H1 (cell line): ENCODE measurements around the gene DAZAP1. TPM values are rescaled to one million over a fixed set of nuclear protein-coding genes. Genes with fewer than 3 reads are reported as not detected.

Experiments used
- CTCF ChIA-PET: fragments of 300-600 bp; sonication (Branson Sonifier 250); formaldehyde crosslinking; loops from one replicate; lab custom pipeline; 2021; ENCODE audit not compliant: partially characterized antibody; lab: Charles Lee
- POLR2A ChIA-PET: fragments of 300-600 bp; sonication (Branson Sonifier 250); formaldehyde crosslinking; loops from one replicate; lab custom pipeline; 2021; ENCODE audit warnings: inconsistent platforms; ENCODE audit not compliant: partially characterized antibody; lab: Charles Lee
- DNase-seq, 2 experiments: peaks; one replicate each; pipeline versions ENCODE4 v3.0.0 to v3.0.0-alpha.2; 2010 to 2022; ENCODE audit warnings: low spot score in 2 of 2, low read depth in 1 of 2, mixed read lengths in 1 of 2
- FAIRE-seq: peaks from 2 replicates; lab custom pipeline; 2011; peaks lifted over from hg19 to GRCh38; lab: Jason Lieb, UNC
- H2AFZ ChIP-seq: 2 replicates; pipeline ENCODE4 v1.8.1; 2012; ENCODE audit warnings: low read length, inconsistent platforms
- H2AK5ac ChIP-seq: 2 replicates; pipeline ENCODE4 v1.6.1; 2013; ENCODE audit warnings: low read depth, low read length
- H2BK120ac ChIP-seq: replicated peaks from 2 replicates; pipeline ENCODE3; 2013; ENCODE audit warnings: low read depth, low read length, inconsistent platforms
- H2BK12ac ChIP-seq: 2 replicates; pipeline ENCODE4 v1.6.1; 2013; ENCODE audit warnings: low read depth, low read length
- H2BK15ac ChIP-seq: 2 replicates; pipeline ENCODE4 v1.6.1; 2013; ENCODE audit warnings: low read length
- H2BK20ac ChIP-seq: 2 replicates; pipeline ENCODE4 v1.6.1; 2013; ENCODE audit warnings: low read length
- H2BK5ac ChIP-seq: 2 replicates; pipeline ENCODE4 v1.6.1; 2013; ENCODE audit warnings: low read depth, low read length
- H3K14ac ChIP-seq: 2 replicates; pipeline ENCODE4 v1.6.1; 2013; ENCODE audit warnings: inconsistent platforms; ENCODE audit not compliant: insufficient read length
- H3K18ac ChIP-seq: 2 replicates; pipeline ENCODE4 v1.6.1; 2013; ENCODE audit warnings: low read length; ENCODE audit errors: extremely low read depth
- H3K23ac ChIP-seq: 2 replicates; pipeline ENCODE4 v1.6.1; 2013; ENCODE audit warnings: inconsistent platforms; ENCODE audit not compliant: insufficient read length
- H3K23me2 ChIP-seq: 2 replicates; pipeline ENCODE4 v1.6.1; 2013; ENCODE audit warnings: low read depth, low read length
- H3K27ac ChIP-seq: 2 replicates; pipeline ENCODE4 v1.6.1; 2011; ENCODE audit warnings: low read depth, low read length, inconsistent platforms
- H3K27me3 ChIP-seq, 4 experiments: replicated peaks in 1 of 4; 1 replicate in 1 of 4; 2 replicates in 3 of 4; pipeline versions ENCODE4 v1.6.1 to v1.8.1; 2011 to 2013; ENCODE audit warnings: low read length in 3 of 4, mild to moderate bottlenecking in 3 of 4, inconsistent platforms in 2 of 4, mixed read lengths in 2 of 4, moderate library complexity in 1 of 4; ENCODE audit not compliant: control insufficient read depth in 3 of 4, insufficient read depth in 3 of 4; ENCODE audit errors: extremely low read depth in 1 of 4
- H3K36me3 ChIP-seq, 4 experiments: 2 replicates each; pipeline versions ENCODE4 v1.6.1 to v1.8.1; 2011 to 2013; ENCODE audit warnings: mild to moderate bottlenecking in 4 of 4, low read length in 3 of 4, moderate library complexity in 2 of 4, control low read depth in 1 of 4, inconsistent platforms in 1 of 4; ENCODE audit not compliant: insufficient read depth in 4 of 4, control insufficient read depth in 2 of 4
- H3K4ac ChIP-seq: replicated peaks from 2 replicates; pipeline ENCODE3; 2013; ENCODE audit warnings: low read length, low read depth, mixed read lengths, inconsistent platforms; ENCODE audit not compliant: insufficient read length
- H3K4me1 ChIP-seq, 4 experiments: replicated peaks in 1 of 4; 1 replicate in 1 of 4; 2 replicates in 3 of 4; pipeline versions ENCODE4 v1.6.1 to v1.8.1; 2011 to 2013; ENCODE audit warnings: low read length in 3 of 4, inconsistent platforms in 2 of 4, mixed read lengths in 1 of 4; ENCODE audit not compliant: insufficient read depth in 4 of 4, control insufficient read depth in 3 of 4
- H3K4me2 ChIP-seq, 2 experiments: 2 replicates each; pipeline versions ENCODE4 v1.6.1 to v1.8.1; 2011 to 2013; ENCODE audit warnings: low read depth in 2 of 2, low read length in 2 of 2, control low read depth in 1 of 2, inconsistent platforms in 1 of 2, mild to moderate bottlenecking in 1 of 2; ENCODE audit not compliant: insufficient read depth in 1 of 2
- H3K4me3 ChIP-seq, 4 experiments: fragments of 200-600, 300-600 bp in 1 of 4; sonication (generic), shearing (Covaris generic), sonication (Bioruptor Twin) in 1 of 4; 2 replicates each; pipeline versions ENCODE4 v1.5.1 to v1.8.1; 2011 to 2016; ENCODE audit warnings: low read length in 4 of 4, low read depth in 3 of 4, control low read depth in 2 of 4, inconsistent platforms in 2 of 4, mild to moderate bottlenecking in 2 of 4, mixed read lengths in 1 of 4, moderate library complexity in 1 of 4; ENCODE audit not compliant: insufficient read depth in 2 of 4; ENCODE audit errors: extremely low read depth in 1 of 4
- H3K56ac ChIP-seq: replicated peaks from 2 replicates; pipeline ENCODE3; 2013; ENCODE audit warnings: low read depth, mild to moderate bottlenecking, mixed read lengths, low read length, inconsistent platforms; ENCODE audit not compliant: insufficient read length
- H3K79me1 ChIP-seq: 2 replicates; pipeline ENCODE4 v1.6.1; 2013; ENCODE audit warnings: low read depth, low read length, control low read depth
- H3K79me2 ChIP-seq, 2 experiments: 2 replicates each; pipeline versions ENCODE4 v1.6.1 to v1.8.1; 2012 to 2013; ENCODE audit warnings: low read length in 2 of 2, mild to moderate bottlenecking in 2 of 2, inconsistent platforms in 1 of 2; ENCODE audit not compliant: insufficient read depth in 2 of 2, control insufficient read depth in 1 of 2
- H3K9ac ChIP-seq, 4 experiments: replicated peaks in 1 of 4; 1 replicate in 1 of 4; 2 replicates in 3 of 4; pipeline versions ENCODE4 v1.6.1 to v1.8.1; 2011 to 2013; ENCODE audit warnings: low read depth in 3 of 4, low read length in 3 of 4, control low read depth in 2 of 4, mild to moderate bottlenecking in 2 of 4, moderate library complexity in 2 of 4, inconsistent platforms in 1 of 4; ENCODE audit errors: extremely low read depth in 1 of 4
- H3K9me3 ChIP-seq, 2 experiments: 2 replicates each; pipeline versions ENCODE4 v1.6.1 to v1.8.1; 2012 to 2013; ENCODE audit warnings: mild to moderate bottlenecking in 2 of 2, moderate library complexity in 2 of 2, control low read depth in 1 of 2, inconsistent platforms in 1 of 2, low read depth in 1 of 2, low read length in 1 of 2, mixed read lengths in 1 of 2; ENCODE audit not compliant: insufficient read depth in 2 of 2
- H4K20me1 ChIP-seq, 2 experiments: replicated peaks in 1 of 2; 2 replicates each; pipeline versions ENCODE3 to v1.8.1; 2011 to 2013; ENCODE audit warnings: inconsistent platforms in 2 of 2, low read length in 2 of 2, mild to moderate bottlenecking in 1 of 2; ENCODE audit not compliant: insufficient read depth in 2 of 2, control insufficient read depth in 1 of 2
- H4K5ac ChIP-seq: 2 replicates; pipeline ENCODE4 v1.6.1; 2013; ENCODE audit warnings: low read length, low read depth, mixed read lengths, inconsistent platforms; ENCODE audit not compliant: insufficient read length
- H4K8ac ChIP-seq: 2 replicates; pipeline ENCODE4 v1.8.0; 2013; ENCODE audit warnings: mild to moderate bottlenecking, moderate library complexity, low read length, inconsistent platforms; ENCODE audit not compliant: insufficient read depth; ENCODE audit errors: extremely low read depth
- H4K91ac ChIP-seq: replicated peaks from 2 replicates; pipeline ENCODE3; 2013; ENCODE audit warnings: low read length, mixed read lengths, inconsistent platforms; ENCODE audit not compliant: insufficient read length
- CEBPB ChIP-seq: IDR thresholded peaks from 2 replicates; pipeline ENCODE4 v1.6.1; 2012; ENCODE audit warnings: low read depth, low read length
- CREB1 ChIP-seq: IDR thresholded peaks from 2 replicates; pipeline ENCODE4 v1.6.1; 2012; ENCODE audit warnings: inconsistent platforms
- HDAC6 ChIP-seq: IDR thresholded peaks from one replicate; pipeline ENCODE4 v1.7.1; 2012; ENCODE audit warnings: low read depth, mild to moderate bottlenecking, inconsistent platforms, low read length, moderate library complexity
- NANOG ChIP-seq: IDR thresholded peaks from 2 replicates; pipeline ENCODE4 v1.6.1; 2011; ENCODE audit warnings: low read length, low read depth, mild to moderate bottlenecking, inconsistent platforms; ENCODE audit not compliant: insufficient read depth, poor library complexity, severe bottlenecking
- POLR2AphosphoS5 ChIP-seq: IDR thresholded peaks from 2 replicates; pipeline ENCODE4 v1.6.1; 2011; ENCODE audit warnings: low read depth, low read length
- POU5F1 ChIP-seq: IDR thresholded peaks from 2 replicates; pipeline ENCODE4 v1.6.1; 2011; ENCODE audit warnings: low read depth, mild to moderate bottlenecking, low read length, moderate library complexity
- RBBP5 ChIP-seq: IDR thresholded peaks from 2 replicates; pipeline ENCODE4 v1.7.1; 2012; ENCODE audit warnings: low read depth, mild to moderate bottlenecking, inconsistent platforms, low read length, moderate library complexity, borderline replicate concordance
- RFX5 ChIP-seq: IDR thresholded peaks from 2 replicates; pipeline ENCODE4 v1.6.1; 2011; ENCODE audit warnings: low read depth, low read length, improper control_type of control experiment, borderline replicate concordance
- RXRA ChIP-seq: IDR thresholded peaks from 2 replicates; pipeline ENCODE4 v1.6.1; 2011; ENCODE audit warnings: low read depth, mild to moderate bottlenecking, low read length, moderate library complexity; ENCODE audit not compliant: insufficient read depth
- SIN3A ChIP-seq, 2 experiments: IDR thresholded peaks in 1 of 2; conservative IDR thresholded peaks in 1 of 2; 2 replicates each; pipeline ENCODE4 v1.6.1; 2011 to 2012; ENCODE audit warnings: low read length in 2 of 2, improper control_type of control experiment in 1 of 2, low read depth in 1 of 2, mild to moderate bottlenecking in 1 of 2
- SIX5 ChIP-seq: IDR thresholded peaks from 2 replicates; pipeline ENCODE4 v1.6.1; 2011; ENCODE audit warnings: mild to moderate bottlenecking, low read depth, low read length
- TBP ChIP-seq: IDR thresholded peaks from 2 replicates; pipeline ENCODE4 v1.6.1; 2011; ENCODE audit warnings: low read depth, low read length, improper control_type of control experiment
- TEAD4 ChIP-seq: IDR thresholded peaks from 2 replicates; pipeline ENCODE4 v1.6.1; 2012; ENCODE audit warnings: low read depth, low read length, inconsistent platforms, mixed read lengths
- WGBS, 2 experiments: shearing (Covaris generic) in 1 of 2; methylation state at CpG; one replicate each; pipeline versions ENCODE4 v1.1.6 to v1.1.7; 2013 to 2015; ENCODE audit warnings: low lambda C conversion rate in 2 of 2, mixed read lengths in 2 of 2, inconsistent platforms in 1 of 2, low coverage in 1 of 2, missing lambda C conversion rate in 1 of 2; ENCODE audit not compliant: insufficient replicate concordance in 2 of 2, insufficient coverage in 1 of 2, insufficient read length in 1 of 2; ENCODE audit errors: extremely low coverage in 1 of 2, missing lambda C conversion rate in 1 of 2; 5-methylcytosine and 5-hydroxymethylcytosine counted together
- polyA plus RNA-seq, 7 experiments: library from polyadenylated mRNA; depleted of rRNA in 3 of 7; stranded (reverse) in 5 of 7; unstranded in 2 of 7; fragments of >200 nt in 5 of 7; fragments of 200-250 nt in 2 of 7; gene quantifications; 1 replicate in 5 of 7; 2 replicates in 1 of 7; 4 replicates in 1 of 7; pipeline versions ENCODE4 v1.2.1 to v1.2.3, GENCODE V29; 2011 to 2013; ENCODE audit warnings: missing spikeins in 2 of 7, mixed read lengths in 2 of 7
- total RNA-seq: library from RNA; stranded (reverse); fragmentation: NEBNext Ultra II Directional; extraction: Animal tissue kit (Norgen Biotek cat#: 25700); gene quantifications from 2 replicates; pipeline ENCODE4 v1.2.1, GENCODE V29; 2021

DAZAP1 gene
- total and polyA plus RNA-seq, 2 of the 8 experiments (the other 6 are each of a cell fraction or from before 2014, with no cell fraction given) = 79.6 to 341 TPM

GRCh38 chr19:1386945-1387683 is 20.3 kb upstream of the DAZAP1 start:
- 95% methylated on average over 35 of the region's 39 CpGs; no CpG with 5 or more reads in 1 of the 2 experiments for WGBS, 2 experiments
- peaks cover 6% of the 10 kb centered on the region; the same call in 1 of the 2 replicates for H3K23me2 ChIP-seq
- no peak overlapping the region for H2BK20ac ChIP-seq
- H3K27ac ChIP-seq = no peak overlapping the region
- H4K20me1 ChIP-seq = peaks cover 2 to 13% of the 10 kb centered on the region in 2 experiments
- H3K18ac ChIP-seq = no peak overlapping the region
- POLR2A ChIA-PET = interaction anchor here (0.6 to 1.6 kb wide), 4 partner anchors 16 to 118 kb away, joined by 3 to 8 read pairs (median 3); partner anchors contain the start of gene CIRBP
- no peak for FAIRE-seq
- H3K4me2 ChIP-seq = no peak overlapping the region
- H3K4me3 ChIP-seq = no peak overlapping the region
- no peak overlapping the region; the same call in 1 of the 2 replicates for H2BK5ac ChIP-seq
- H3K79me2 ChIP-seq = peaks cover 0 to 4% of the 10 kb centered on the region in 2 experiments; a peak in 1 of 4 replicates
- H3K9me3 ChIP-seq = no peaks in the 10 kb centered on the region; a peak in 1 of 4 replicates
- no peak overlapping the region for H3K14ac ChIP-seq
- peaks cover 0 to 3% (median 0%) of the 10 kb centered on the region in 4 experiments; a peak in 2 of 7 replicates for H3K4me1 ChIP-seq
- no peak overlapping the region for H2BK120ac ChIP-seq
- H3K9ac ChIP-seq = no peak overlapping the region
- H3K79me1 ChIP-seq = 0 out of 2 replicates have a peak, but pooled peaks cover 9% of the 10 kb centered on the region
- CTCF ChIA-PET = interaction anchor here (1.1 to 1.7 kb wide), 3 partner anchors 10 to 108 kb away, joined by 3 to 5 read pairs (median 4); no protein-coding TSS in a partner anchor
- H2BK15ac ChIP-seq = no peak overlapping the region
- no peak overlapping the region for H4K5ac ChIP-seq
- no peaks in the 10 kb centered on the region for H3K27me3 ChIP-seq
- no peak overlapping the region for H3K56ac ChIP-seq
- H4K91ac ChIP-seq = no peak overlapping the region
- H2AFZ ChIP-seq = no peak overlapping the region
- H3K23ac ChIP-seq = no peak overlapping the region
- H3K36me3 ChIP-seq = peaks cover 0 to 16% (median 8%) of the 10 kb centered on the region in 4 experiments; a peak in 6 of 8 replicates
- no peak overlapping the region for H2BK12ac ChIP-seq
- no peak overlapping the region for H3K4ac ChIP-seq
- DNase-seq = no peak
- H2AK5ac ChIP-seq = no peak overlapping the region
- no peak overlapping the region for H4K8ac ChIP-seq
- TF ChIP-seq RXRA = no peak
- TF ChIP-seq CEBPB = no peak
- no peak for TF ChIP-seq POU5F1
- TF ChIP-seq HDAC6 = no peak
- no peak for TF ChIP-seq RBBP5
- no peak for TF ChIP-seq NANOG
- TF ChIP-seq CREB1 = no peak
- TF ChIP-seq RFX5 = no peak
- no peak for TF ChIP-seq SIN3A (conservative IDR thresholded peaks at IDR 0.05 in 1 of 2, IDR thresholded peaks at IDR 0.05 in 1 of 2; ENCODE audit: low read depth in 1 of 2, low read length in 2 of 2)
- no peak for TF ChIP-seq TBP
- TF ChIP-seq POLR2AphosphoS5 = no peak
- no peak for TF ChIP-seq TEAD4
- TF ChIP-seq SIX5 = no peak
